SK-N-SH (cell line): ENCODE data around the gene TNFAIP3. TPM values are rescaled to one million over a fixed set of nuclear protein-coding genes. Genes with fewer than 3 reads are reported as not detected.

Source experiments
- CTCF ChIA-PET: fragments of 300-600, 350-600 bp; formaldehyde crosslinking; extraction: SDS; loops from one replicate; lab custom pipeline; 2021; lab: Yijun Ruan, JAX
- POLR2A ChIA-PET: fragments of 350-600 bp; sonication (Branson Sonifier 250); formaldehyde crosslinking; extraction: SDS; loops from one replicate; lab custom pipeline; 2020; ENCODE audit warnings: antibody characterized with exemption, inconsistent platforms; lab: Yijun Ruan, JAX
- DNase-seq: peaks from one replicate; pipeline ENCODE4 v3.0.0; 2012
- H2AFZ ChIP-seq: fragments of 200-600 bp; sonication (generic); 2 replicates; pipeline ENCODE4 v1.8.1; 2016; ENCODE audit warnings: antibody characterized with exemption, mild to moderate bottlenecking, low read depth
- H3F3A ChIP-seq: fragments of 200-600 bp; sonication (generic); replicated peaks from 2 replicates; pipeline ENCODE3; 2016; ENCODE audit warnings: antibody characterized with exemption, mild to moderate bottlenecking; ENCODE audit not compliant: insufficient read depth
- H3K27ac ChIP-seq, 2 experiments: fragments of 200-500 bp in 1 of 2; fragments of 200-600 bp in 1 of 2; sonication (Bioruptor generic) in 1 of 2; sonication (generic), shearing (Covaris generic) in 1 of 2; 2 replicates each; pipeline versions ENCODE4 v1.5.1 to v1.6.1; 2014 to 2016; ENCODE audit warnings: low read depth in 2 of 2, inconsistent platforms in 1 of 2, low read length in 1 of 2, mild to moderate bottlenecking in 1 of 2, mixed read lengths in 1 of 2
- H3K27me3 ChIP-seq: fragments of 200-600 bp; sonication (generic), shearing (Covaris generic); 2 replicates; pipeline ENCODE4 v1.6.1; 2016; ENCODE audit warnings: mixed run types; ENCODE audit not compliant: insufficient read depth
- H3K36me3 ChIP-seq, 2 experiments: fragments of 200-500 bp in 1 of 2; fragments of 200-600 bp in 1 of 2; sonication (Bioruptor generic) in 1 of 2; sonication (generic) in 1 of 2; replicated peaks in 1 of 2; 2 replicates each; pipeline versions ENCODE3 to v1.5.1; 2014 to 2016; ENCODE audit warnings: low read length in 1 of 2, mild to moderate bottlenecking in 1 of 2; ENCODE audit not compliant: insufficient read depth in 2 of 2, control insufficient read depth in 1 of 2
- H3K4me1 ChIP-seq, 2 experiments: fragments of 200-500 bp in 1 of 2; fragments of 200-600 bp in 1 of 2; sonication (Bioruptor generic) in 1 of 2; sonication (generic), shearing (Covaris generic) in 1 of 2; 2 replicates each; pipeline versions ENCODE4 v1.5.1 to v1.6.1; 2014 to 2016; ENCODE audit warnings: low read depth in 1 of 2, low read length in 1 of 2, mixed run types in 1 of 2; ENCODE audit not compliant: insufficient read depth in 2 of 2, control insufficient read depth in 1 of 2
- H3K4me2 ChIP-seq: fragments of 200-600 bp; sonication (generic), shearing (Covaris generic); 2 replicates; pipeline ENCODE4 v1.6.1; 2017; ENCODE audit warnings: mixed run types
- H3K4me3 ChIP-seq, 2 experiments: fragments of 200-500 bp in 1 of 2; fragments of 200-600 bp in 1 of 2; sonication (Bioruptor generic) in 1 of 2; sonication (generic), shearing (Covaris generic) in 1 of 2; 2 replicates each; pipeline versions ENCODE4 v1.5.1 to v1.8.1; 2014 to 2016; ENCODE audit warnings: low read depth in 2 of 2, inconsistent platforms in 1 of 2, low read length in 1 of 2, mild to moderate bottlenecking in 1 of 2, mixed read lengths in 1 of 2, moderate library complexity in 1 of 2
- H3K79me2 ChIP-seq: fragments of 200-600 bp; sonication (generic); 2 replicates; pipeline ENCODE4 v1.8.1; 2017; ENCODE audit warnings: mild to moderate bottlenecking; ENCODE audit not compliant: insufficient read depth
- H3K9ac ChIP-seq: fragments of 200-600 bp; sonication (generic); 2 replicates; pipeline ENCODE4 v1.6.1; 2017; ENCODE audit warnings: mixed run types
- H3K9me2 ChIP-seq: fragments of 200-600 bp; sonication (generic); 2 replicates; pipeline ENCODE4 v1.6.1; 2017; ENCODE audit warnings: mixed run types
- H3K9me3 ChIP-seq: fragments of 200-600 bp; sonication (generic); 2 replicates; pipeline ENCODE4 v1.6.1; 2017; ENCODE audit warnings: mixed run types, mild to moderate bottlenecking, moderate library complexity
- H4K20me1 ChIP-seq: fragments of 200-600 bp; sonication (generic); 2 replicates; pipeline ENCODE4 v1.6.1; 2017; ENCODE audit warnings: mild to moderate bottlenecking, mixed run types; ENCODE audit not compliant: insufficient read depth
- CHD2 ChIP-seq: fragments of 150-350 bp; IDR thresholded peaks from 2 replicates; pipeline ENCODE4 v1.6.1; 2018; ENCODE audit warnings: low read length; ENCODE audit not compliant: partially characterized antibody
- EZH2phosphoT487 ChIP-seq: fragments of 200-600 bp; sonication (generic); IDR thresholded peaks from 2 replicates; pipeline ENCODE4 v1.6.1; 2017; ENCODE audit warnings: low read depth, mixed run types, mild to moderate bottlenecking, antibody characterized with exemption, moderate library complexity, borderline replicate concordance
- FOSL2 ChIP-seq: IDR thresholded peaks from 2 replicates; pipeline ENCODE4 v1.4.0; 2012; ENCODE audit warnings: low read depth, mild to moderate bottlenecking, moderate library complexity, borderline replicate concordance
- FOXJ3 ChIP-seq: sonication (generic); formaldehyde crosslinking; IDR thresholded peaks from 2 replicates; pipeline ENCODE4 v1.5.1; 2020; ENCODE audit warnings: mild to moderate bottlenecking, missing genetic modification reagents
- FOXM1 ChIP-seq: IDR thresholded peaks from 2 replicates; pipeline ENCODE4 v1.4.0; 2012; ENCODE audit warnings: low read depth, mild to moderate bottlenecking
- GATA2 ChIP-seq: sonication (generic); formaldehyde crosslinking; IDR thresholded peaks from 2 replicates; pipeline ENCODE4 v1.5.0; 2020; ENCODE audit warnings: mild to moderate bottlenecking, missing genetic modification reagents
- MEF2A ChIP-seq: IDR thresholded peaks from 2 replicates; pipeline ENCODE4 v1.4.0; 2012; ENCODE audit warnings: low read depth, borderline replicate concordance
- NRF1 ChIP-seq: IDR thresholded peaks from 2 replicates; pipeline ENCODE4 v1.6.1; 2012; ENCODE audit warnings: low read depth, mild to moderate bottlenecking, low read length
- RAD21 ChIP-seq: IDR thresholded peaks from 2 replicates; pipeline ENCODE4 v1.6.1; 2012; ENCODE audit warnings: mild to moderate bottlenecking, low read length
- RFX5 ChIP-seq: IDR thresholded peaks from 2 replicates; pipeline ENCODE4 v1.6.1; 2012; ENCODE audit warnings: mild to moderate bottlenecking, improper control_type of control experiment, low read length
- TEAD4 ChIP-seq: IDR thresholded peaks from 2 replicates; pipeline ENCODE4 v1.4.0; 2012; ENCODE audit warnings: mild to moderate bottlenecking, borderline replicate concordance; ENCODE audit not compliant: insufficient read depth
- YY1 ChIP-seq: IDR thresholded peaks from 2 replicates; pipeline ENCODE4 v1.4.0; 2012; ENCODE audit warnings: low read depth, mild to moderate bottlenecking
- WGBS: methylation state at CpG from one replicate; pipeline ENCODE4 v1.1.6; 2017; ENCODE audit warnings: low lambda C conversion rate; 5-methylcytosine and 5-hydroxymethylcytosine counted together
- polyA plus RNA-seq, 3 experiments: library from polyadenylated mRNA; depleted of rRNA; stranded (reverse); fragments of >200 nt; gene quantifications; 2 replicates each; pipeline ENCODE4 v1.2.3, GENCODE V29; 2012
- TF ChIP-seq, protein P1 (sequence below): IDR thresholded peaks from 2 replicates; pipeline ENCODE4 v1.4.0; 2012; ENCODE audit warnings: low read depth, borderline replicate concordance
- TF ChIP-seq, protein P2 (sequence below): IDR thresholded peaks from 2 replicates; pipeline ENCODE4 v1.4.0; 2012; ENCODE audit warnings: low read depth
- TF ChIP-seq, protein P3 (sequence below): fragments of 150-350 bp; IDR thresholded peaks from 2 replicates; pipeline ENCODE4 v1.6.1; 2017; ENCODE audit warnings: antibody characterized with exemption, low read length, low read depth, borderline replicate concordance
- TF ChIP-seq, protein P4 (sequence below): IDR thresholded peaks from 2 replicates; pipeline ENCODE4 v1.6.1; 2012; ENCODE audit warnings: mild to moderate bottlenecking, low read depth, low read length, moderate library complexity

The TNFAIP3 gene
- polyA plus RNA-seq, 1 of the 3 experiments (the other 2 are of a cell fraction) = 1.0 TPM

DNA sequence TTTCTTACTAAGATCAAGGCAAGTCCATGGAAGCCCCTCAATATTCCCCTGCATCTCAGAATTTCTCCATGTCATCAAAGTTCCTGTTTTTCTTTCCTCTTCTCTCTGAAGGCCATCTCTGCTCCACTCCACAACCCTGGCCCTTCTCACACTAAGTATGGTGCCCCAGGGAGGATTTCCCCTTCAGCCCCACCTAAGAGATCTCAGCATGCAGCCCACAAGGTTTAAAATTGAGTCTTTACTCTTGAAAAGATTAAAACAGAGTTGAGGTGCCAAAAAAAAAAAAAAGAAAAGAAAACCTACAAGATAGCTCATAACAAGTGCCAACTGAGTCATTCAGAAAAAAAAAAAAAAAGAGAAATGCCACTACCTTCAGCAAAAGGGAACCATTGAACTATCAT, 36.5 kb upstream of the TNFAIP3 start:
- Histone ChIP-seq H3K79me2 (no peaks in the 10 kb centered on the region), H3K4me1 (no peaks in the 10 kb centered on the region), H3K27ac (no peak overlapping the region), H3K9me2 (no peaks in the 10 kb centered on the region), H2AFZ (no peak overlapping the region), H3K4me3 (no peak overlapping the region), H4K20me1 (no peaks in the 10 kb centered on the region), H3K36me3 (no peaks in the 10 kb centered on the region), H3K9ac (no peak overlapping the region), H3F3A (no peaks in the 10 kb centered on the region), H3K9me3 (no peaks in the 10 kb centered on the region), H3K27me3 (no peaks in the 10 kb centered on the region; the same call in 1 of the 2 replicates), H3K4me2 (no peak overlapping the region)
- DNase-seq = no peak
- TF ChIP-seq, protein P1, sequence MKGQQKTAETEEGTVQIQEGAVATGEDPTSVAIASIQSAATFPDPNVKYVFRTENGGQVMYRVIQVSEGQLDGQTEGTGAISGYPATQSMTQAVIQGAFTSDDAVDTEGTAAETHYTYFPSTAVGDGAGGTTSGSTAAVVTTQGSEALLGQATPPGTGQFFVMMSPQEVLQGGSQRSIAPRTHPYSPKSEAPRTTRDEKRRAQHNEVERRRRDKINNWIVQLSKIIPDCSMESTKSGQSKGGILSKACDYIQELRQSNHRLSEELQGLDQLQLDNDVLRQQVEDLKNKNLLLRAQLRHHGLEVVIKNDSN = no peak
- TF ChIP-seq, protein P2, sequence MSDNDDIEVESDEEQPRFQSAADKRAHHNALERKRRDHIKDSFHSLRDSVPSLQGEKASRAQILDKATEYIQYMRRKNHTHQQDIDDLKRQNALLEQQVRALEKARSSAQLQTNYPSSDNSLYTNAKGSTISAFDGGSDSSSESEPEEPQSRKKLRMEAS = no peak
- CTCF ChIA-PET = no interaction called here
- POLR2A ChIA-PET = interaction anchor here (0.6 kb wide), 1 partner anchor 47 kb away, joined by 3 read pairs; no protein-coding TSS in a partner anchor

DNA sequence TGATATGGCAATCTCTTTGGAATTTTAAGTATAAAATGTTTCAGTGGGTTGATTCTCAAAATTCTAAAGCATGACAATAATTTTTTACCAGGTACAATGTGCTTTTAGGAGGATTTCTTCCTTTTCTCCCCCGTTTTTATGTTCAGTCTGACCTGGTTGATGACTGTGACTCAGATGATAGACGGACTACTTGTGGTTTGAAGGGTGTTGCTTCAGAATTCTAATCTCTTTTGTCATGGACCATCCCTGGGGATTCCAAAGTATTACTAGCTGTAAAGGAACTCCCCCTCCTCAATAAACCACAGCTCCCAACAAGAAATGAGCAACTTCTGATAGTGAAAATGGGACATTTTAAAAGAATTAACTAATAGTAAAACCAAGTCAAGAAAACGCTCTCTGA, 34.9 kb upstream of the TNFAIP3 start:
- CTCF ChIA-PET = interaction anchor here (0.6 kb wide), 1 partner anchor 61 kb away, joined by 3 read pairs; no protein-coding TSS in a partner anchor
- 1% methylated on average over 3 of the region's 3 CpGs for WGBS
- H3K27ac ChIP-seq = no peak overlapping the region
- POLR2A ChIA-PET = no interaction called here
- H2AFZ ChIP-seq = no peak overlapping the region
- no peaks in the 10 kb centered on the region for H4K20me1 ChIP-seq
- DNase-seq = no peak
- no peaks in the 10 kb centered on the region for H3K9me2 ChIP-seq
- no peaks in the 10 kb centered on the region for H3F3A ChIP-seq
- H3K4me2 ChIP-seq = no peak overlapping the region
- no peaks in the 10 kb centered on the region for H3K36me3 ChIP-seq
- H3K27me3 ChIP-seq = no peaks in the 10 kb centered on the region; the same call in 1 of the 2 replicates
- no peaks in the 10 kb centered on the region for H3K4me1 ChIP-seq
- no peaks in the 10 kb centered on the region for H3K79me2 ChIP-seq
- TF ChIP-seq CHD2 = no peak
- H3K9ac ChIP-seq = no peak overlapping the region
- no peaks in the 10 kb centered on the region for H3K9me3 ChIP-seq
- H3K4me3 ChIP-seq = no peak overlapping the region

DNA sequence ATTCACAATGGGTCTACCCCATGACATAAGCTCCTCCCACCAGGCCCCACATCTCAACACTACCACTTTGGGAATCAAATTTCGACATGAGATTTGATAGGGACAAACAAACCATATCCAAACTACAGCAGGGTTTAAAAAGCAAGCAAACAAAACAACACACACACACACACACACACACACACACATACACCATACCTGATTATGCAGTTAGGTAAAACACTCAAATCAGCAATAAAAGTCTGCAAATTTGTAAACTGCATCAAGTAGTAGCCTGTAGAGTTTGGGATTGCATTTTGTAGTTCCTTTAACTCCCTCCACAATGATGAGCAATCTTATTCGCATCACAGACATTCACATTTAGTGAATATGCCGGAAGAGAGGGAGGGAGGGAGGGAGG, 32.6 kb upstream of the TNFAIP3 start:
- Histone ChIP-seq H3K9me3 (no peaks in the 10 kb centered on the region), H3K27me3 (no peaks in the 10 kb centered on the region; the same call in 1 of the 2 replicates), H3K9me2 (no peaks in the 10 kb centered on the region), H3K27ac (no peak overlapping the region), H2AFZ (no peak overlapping the region), H3K4me1 (no peaks in the 10 kb centered on the region), H4K20me1 (no peaks in the 10 kb centered on the region), H3F3A (no peaks in the 10 kb centered on the region), H3K79me2 (no peaks in the 10 kb centered on the region), H3K4me2 (no peak overlapping the region), H3K36me3 (no peaks in the 10 kb centered on the region), H3K9ac (no peak overlapping the region), H3K4me3 (no peak overlapping the region)
- no peak for DNase-seq
- 15% methylated on average over 3 of the region's 3 CpGs for WGBS
- ChIA-PET POLR2A (no interaction called here), CTCF (no interaction called here)
- TF ChIP-seq FOSL2 (no peak), EZH2phosphoT487 (no peak), TEAD4 (no peak), GATA2 (no peak), NRF1 (no peak), MEF2A (no peak), RAD21 (no peak), YY1 (no peak), FOXJ3 (CRISPR knock-in tag) (no peak), FOXM1 (no peak), RFX5 (no peak)
- TF ChIP-seq, protein P3, sequence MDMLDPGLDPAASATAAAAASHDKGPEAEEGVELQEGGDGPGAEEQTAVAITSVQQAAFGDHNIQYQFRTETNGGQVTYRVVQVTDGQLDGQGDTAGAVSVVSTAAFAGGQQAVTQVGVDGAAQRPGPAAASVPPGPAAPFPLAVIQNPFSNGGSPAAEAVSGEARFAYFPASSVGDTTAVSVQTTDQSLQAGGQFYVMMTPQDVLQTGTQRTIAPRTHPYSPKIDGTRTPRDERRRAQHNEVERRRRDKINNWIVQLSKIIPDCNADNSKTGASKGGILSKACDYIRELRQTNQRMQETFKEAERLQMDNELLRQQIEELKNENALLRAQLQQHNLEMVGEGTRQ = no peak
- TF ChIP-seq, protein P4, sequence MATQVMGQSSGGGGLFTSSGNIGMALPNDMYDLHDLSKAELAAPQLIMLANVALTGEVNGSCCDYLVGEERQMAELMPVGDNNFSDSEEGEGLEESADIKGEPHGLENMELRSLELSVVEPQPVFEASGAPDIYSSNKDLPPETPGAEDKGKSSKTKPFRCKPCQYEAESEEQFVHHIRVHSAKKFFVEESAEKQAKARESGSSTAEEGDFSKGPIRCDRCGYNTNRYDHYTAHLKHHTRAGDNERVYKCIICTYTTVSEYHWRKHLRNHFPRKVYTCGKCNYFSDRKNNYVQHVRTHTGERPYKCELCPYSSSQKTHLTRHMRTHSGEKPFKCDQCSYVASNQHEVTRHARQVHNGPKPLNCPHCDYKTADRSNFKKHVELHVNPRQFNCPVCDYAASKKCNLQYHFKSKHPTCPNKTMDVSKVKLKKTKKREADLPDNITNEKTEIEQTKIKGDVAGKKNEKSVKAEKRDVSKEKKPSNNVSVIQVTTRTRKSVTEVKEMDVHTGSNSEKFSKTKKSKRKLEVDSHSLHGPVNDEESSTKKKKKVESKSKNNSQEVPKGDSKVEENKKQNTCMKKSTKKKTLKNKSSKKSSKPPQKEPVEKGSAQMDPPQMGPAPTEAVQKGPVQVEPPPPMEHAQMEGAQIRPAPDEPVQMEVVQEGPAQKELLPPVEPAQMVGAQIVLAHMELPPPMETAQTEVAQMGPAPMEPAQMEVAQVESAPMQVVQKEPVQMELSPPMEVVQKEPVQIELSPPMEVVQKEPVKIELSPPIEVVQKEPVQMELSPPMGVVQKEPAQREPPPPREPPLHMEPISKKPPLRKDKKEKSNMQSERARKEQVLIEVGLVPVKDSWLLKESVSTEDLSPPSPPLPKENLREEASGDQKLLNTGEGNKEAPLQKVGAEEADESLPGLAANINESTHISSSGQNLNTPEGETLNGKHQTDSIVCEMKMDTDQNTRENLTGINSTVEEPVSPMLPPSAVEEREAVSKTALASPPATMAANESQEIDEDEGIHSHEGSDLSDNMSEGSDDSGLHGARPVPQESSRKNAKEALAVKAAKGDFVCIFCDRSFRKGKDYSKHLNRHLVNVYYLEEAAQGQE = no peak
- TF ChIP-seq, protein P1 = no peak
